ENCODE data around the gene CENPC. TPM values are rescaled to one million over a fixed set of nuclear protein-coding genes. Genes with fewer than 3 reads are reported as not detected.

Gene CENPC, protein sequence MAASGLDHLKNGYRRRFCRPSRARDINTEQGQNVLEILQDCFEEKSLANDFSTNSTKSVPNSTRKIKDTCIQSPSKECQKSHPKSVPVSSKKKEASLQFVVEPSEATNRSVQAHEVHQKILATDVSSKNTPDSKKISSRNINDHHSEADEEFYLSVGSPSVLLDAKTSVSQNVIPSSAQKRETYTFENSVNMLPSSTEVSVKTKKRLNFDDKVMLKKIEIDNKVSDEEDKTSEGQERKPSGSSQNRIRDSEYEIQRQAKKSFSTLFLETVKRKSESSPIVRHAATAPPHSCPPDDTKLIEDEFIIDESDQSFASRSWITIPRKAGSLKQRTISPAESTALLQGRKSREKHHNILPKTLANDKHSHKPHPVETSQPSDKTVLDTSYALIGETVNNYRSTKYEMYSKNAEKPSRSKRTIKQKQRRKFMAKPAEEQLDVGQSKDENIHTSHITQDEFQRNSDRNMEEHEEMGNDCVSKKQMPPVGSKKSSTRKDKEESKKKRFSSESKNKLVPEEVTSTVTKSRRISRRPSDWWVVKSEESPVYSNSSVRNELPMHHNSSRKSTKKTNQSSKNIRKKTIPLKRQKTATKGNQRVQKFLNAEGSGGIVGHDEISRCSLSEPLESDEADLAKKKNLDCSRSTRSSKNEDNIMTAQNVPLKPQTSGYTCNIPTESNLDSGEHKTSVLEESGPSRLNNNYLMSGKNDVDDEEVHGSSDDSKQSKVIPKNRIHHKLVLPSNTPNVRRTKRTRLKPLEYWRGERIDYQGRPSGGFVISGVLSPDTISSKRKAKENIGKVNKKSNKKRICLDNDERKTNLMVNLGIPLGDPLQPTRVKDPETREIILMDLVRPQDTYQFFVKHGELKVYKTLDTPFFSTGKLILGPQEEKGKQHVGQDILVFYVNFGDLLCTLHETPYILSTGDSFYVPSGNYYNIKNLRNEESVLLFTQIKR
- total RNA-seq = 10 to 100 TPM; 23.5 to 24.3 TPM

DNA sequence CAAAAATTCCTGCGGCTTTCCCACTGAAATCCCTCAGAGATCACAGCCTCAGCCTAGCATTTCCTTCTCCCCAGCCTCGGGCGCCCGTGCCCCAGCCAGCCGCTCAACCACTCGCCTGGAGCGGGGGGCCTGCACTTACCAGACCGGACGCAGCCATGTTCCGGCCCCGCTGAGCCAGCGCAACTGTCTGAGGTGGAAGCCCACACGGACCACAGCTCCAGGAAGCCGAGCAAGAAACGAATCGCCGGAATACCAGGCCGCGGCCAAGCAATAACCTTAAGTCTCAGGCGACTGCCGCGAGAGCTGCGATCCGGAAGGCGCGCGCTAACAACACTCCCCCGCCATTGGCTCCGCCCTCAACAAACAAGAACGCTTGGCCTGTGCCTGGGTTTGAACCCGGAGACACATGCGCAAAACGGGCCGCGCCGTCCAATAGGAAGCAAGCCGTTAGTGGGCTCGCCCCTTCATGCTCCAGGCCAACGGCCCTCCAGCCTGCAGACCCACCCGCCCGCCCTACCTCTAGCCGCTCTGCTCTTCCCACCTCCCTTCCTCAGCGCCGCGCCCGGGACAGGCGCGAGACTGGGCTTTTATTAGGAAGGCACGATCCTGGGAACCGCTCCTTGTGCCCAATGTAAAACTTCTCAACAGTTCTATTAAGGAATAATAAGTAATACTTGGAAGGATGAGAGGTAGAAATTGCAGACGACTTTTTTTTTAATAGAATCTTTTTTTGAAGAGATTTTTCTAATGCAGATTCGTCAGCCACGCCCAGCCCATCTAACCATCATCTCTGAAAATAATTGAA lies at the start of gene CENPC:
Gene CENPC, minus strand, starts transcription at position 305 of the 805 bp plus-strand sequence. Its CDS starts 148 bp downstream, at position 157.
- H3K27me3 Mint-ChIP-seq = no peaks in the 10 kb centered on the region
- peaks cover 21% of the 10 kb centered on the region for H3K36me3 Mint-ChIP-seq
- H3K9me3 Mint-ChIP-seq = no peaks in the 10 kb centered on the region
- peak within 1 kb of the TSS; percentile 98 for H3K27ac Mint-ChIP-seq
- H3K4me1 Mint-ChIP-seq = peaks cover 33% of the 10 kb centered on the region
- H3K4me3 Mint-ChIP-seq = peak within 1 kb of the TSS; percentile 99
- peak; percentile 95 for DNase-seq

DNA sequence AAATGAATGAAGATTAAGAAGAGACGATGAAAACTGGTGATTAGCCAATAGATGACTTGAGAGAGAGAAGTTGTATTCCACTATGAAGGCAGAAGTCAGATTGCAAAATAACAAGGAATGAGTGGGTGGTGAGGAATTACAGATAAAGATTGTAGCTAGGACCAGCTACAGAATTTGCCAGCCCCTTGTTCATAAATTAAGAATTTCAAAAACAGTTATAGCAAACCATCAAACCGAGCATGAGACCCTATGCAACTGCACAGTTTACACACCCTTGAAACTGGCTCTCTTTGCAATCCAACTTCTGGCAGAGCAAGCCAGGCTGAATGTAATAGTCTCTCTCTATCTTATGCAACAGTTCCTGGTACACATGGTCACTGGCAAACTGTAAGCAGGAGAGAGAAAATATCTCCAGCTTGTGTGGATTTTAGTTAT lies 48.5 kb upstream of the CENPC start:
- Mint-ChIP-seq H3K9me3 (peaks cover 4% of the 10 kb centered on the region), H3K4me3 (no peak overlapping the region), H3K4me1 (no peaks in the 10 kb centered on the region), H3K27me3 (no peaks in the 10 kb centered on the region), H3K27ac (no peak overlapping the region), H3K36me3 (peaks cover 3% of the 10 kb centered on the region)
- no peak for DNase-seq

DNA sequence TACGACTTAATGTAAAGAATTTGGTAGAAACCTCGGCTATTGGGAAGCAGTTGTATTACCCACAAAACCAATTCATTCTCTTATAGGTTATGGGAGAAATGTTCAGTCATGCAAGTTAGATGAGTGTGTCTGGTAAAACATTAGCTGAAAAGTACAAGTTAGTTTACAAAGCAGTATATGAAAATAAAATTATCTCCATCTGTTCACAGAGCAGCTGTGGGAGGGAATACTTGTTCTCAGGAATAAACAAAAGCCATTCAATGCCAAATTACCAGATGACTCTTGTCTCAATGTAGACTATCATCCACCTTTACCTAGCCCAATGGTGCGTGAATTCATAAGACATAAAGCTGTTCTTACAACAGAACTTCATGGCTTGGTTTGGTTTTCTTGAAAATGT lies 41.9 kb upstream of the CENPC start:
- H3K36me3 Mint-ChIP-seq = peaks cover 2% of the 10 kb centered on the region
- H3K27ac Mint-ChIP-seq = no peak overlapping the region
- H3K4me1 Mint-ChIP-seq = peaks cover 2% of the 10 kb centered on the region
- H3K4me3 Mint-ChIP-seq = no peak overlapping the region
- DNase-seq = no peak
- peaks cover 1% of the 10 kb centered on the region for H3K9me3 Mint-ChIP-seq
- no peaks in the 10 kb centered on the region for H3K27me3 Mint-ChIP-seq

DNA sequence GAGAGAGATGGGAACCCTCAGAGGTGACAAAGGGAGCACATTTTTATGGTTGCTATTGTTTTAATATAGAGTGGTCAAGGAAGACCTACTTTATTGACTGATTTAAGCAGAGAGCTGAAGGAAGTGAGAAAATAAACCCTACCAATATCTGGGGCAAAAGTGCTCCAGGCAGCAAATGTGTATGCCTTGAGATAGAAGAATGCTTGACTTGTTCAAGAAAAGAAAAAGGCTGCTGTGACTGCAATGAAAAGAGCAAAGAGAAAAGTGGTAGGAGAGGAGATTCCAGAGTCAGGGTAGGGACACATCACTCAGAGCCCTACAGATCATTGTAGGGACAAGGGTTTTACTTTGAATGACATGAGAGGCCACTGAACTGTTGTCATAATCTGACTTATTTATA lies 39.2 kb upstream of the CENPC start:
- Mint-ChIP-seq H3K27me3 (no peaks in the 10 kb centered on the region), H3K36me3 (peaks cover 10% of the 10 kb centered on the region), H3K9me3 (peaks cover 2% of the 10 kb centered on the region), H3K4me1 (peaks cover 20% of the 10 kb centered on the region), H3K27ac (no peak overlapping the region), H3K4me3 (no peak overlapping the region)
- no peak for DNase-seq

DNA sequence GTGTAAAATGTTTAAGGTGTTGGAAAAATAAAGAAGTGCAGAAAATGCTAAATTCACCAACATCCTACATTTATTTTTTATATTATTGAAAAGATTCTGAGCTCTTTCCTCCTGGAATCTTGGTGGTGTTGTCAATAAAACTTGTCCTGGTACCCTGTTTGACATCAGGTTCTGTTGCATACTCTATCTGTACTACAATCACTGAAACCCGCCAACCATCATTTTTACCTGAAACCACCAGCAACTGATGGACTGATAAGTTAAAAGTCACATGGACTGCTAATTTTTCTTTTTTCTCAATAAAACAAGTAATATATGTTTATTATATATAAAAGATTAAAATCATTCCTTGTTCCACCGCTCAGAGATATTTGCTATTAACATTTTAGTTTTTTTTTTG lies 36.6 kb upstream of the CENPC start:
- DNase-seq = no peak
- no peak overlapping the region for H3K27ac Mint-ChIP-seq
- peaks cover 29% of the 10 kb centered on the region for H3K4me1 Mint-ChIP-seq
- peaks cover 20% of the 10 kb centered on the region for H3K36me3 Mint-ChIP-seq
- peaks cover 8% of the 10 kb centered on the region for H3K9me3 Mint-ChIP-seq
- H3K27me3 Mint-ChIP-seq = no peaks in the 10 kb centered on the region
- no peak overlapping the region for H3K4me3 Mint-ChIP-seq

DNA sequence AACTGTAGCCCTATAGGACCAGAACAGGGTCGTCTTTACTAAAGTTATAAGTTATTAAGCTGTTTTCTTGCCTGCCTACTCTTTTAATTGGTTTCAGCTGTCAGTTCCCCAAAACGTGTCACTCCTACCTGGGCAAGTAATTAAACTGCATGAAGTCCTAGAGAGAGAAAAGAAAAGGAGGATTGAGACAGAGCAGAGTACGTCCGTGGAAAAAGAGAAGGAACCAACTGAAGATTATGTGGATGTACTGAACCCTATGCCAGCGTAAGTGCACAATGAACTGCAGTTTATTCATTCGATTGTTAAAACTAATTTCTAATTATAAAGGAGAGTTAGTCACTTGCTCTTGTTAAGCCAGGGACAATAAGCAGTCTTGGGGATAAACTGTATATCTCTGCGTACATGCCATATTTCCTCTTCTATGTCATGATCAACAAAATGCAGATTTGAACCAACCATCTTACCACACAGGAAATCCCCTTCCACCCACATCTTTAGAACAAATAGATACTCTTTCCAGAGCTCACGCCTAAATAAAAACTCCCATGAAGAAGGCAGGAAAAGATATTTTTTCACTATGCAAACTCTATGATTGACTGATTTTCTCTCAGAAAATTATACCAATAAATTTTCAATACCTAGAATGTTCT lies 36.0 kb upstream of the CENPC start:
- Mint-ChIP-seq H3K4me3 (peak overlapping the region; percentile 20), H3K9me3 (peaks cover 8% of the 10 kb centered on the region), H3K36me3 (peaks cover 20% of the 10 kb centered on the region), H3K27me3 (no peaks in the 10 kb centered on the region), H3K27ac (peak overlapping the region; percentile 89), H3K4me1 (peaks cover 29% of the 10 kb centered on the region)
- DNase-seq = no peak

DNA sequence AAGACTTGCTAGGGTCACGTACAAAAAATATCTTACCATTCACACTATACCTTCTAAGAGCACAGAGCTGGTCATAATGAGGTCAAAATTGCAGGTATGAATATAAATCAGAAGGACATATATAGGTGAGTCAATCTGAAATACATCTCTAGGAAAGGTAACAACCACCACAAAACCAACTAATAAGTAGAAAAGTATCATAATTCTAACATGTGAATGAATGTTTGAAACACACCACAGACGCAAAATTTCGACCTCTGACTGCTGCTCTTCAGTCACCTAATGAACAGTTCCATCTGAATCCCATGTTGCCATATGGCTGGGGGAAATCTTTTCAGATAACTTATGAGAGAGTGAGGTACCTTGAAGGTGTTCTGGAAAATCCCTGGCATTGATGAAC lies 35.3 kb upstream of the CENPC start:
- Mint-ChIP-seq H3K9me3 (peaks cover 8% of the 10 kb centered on the region), H3K27ac (peak overlapping the region; percentile 89), H3K27me3 (no peaks in the 10 kb centered on the region), H3K4me1 (peaks cover 34% of the 10 kb centered on the region), H3K4me3 (peak overlapping the region; percentile 37), H3K36me3 (peaks cover 23% of the 10 kb centered on the region)
- peak; percentile 12 for DNase-seq

DNA sequence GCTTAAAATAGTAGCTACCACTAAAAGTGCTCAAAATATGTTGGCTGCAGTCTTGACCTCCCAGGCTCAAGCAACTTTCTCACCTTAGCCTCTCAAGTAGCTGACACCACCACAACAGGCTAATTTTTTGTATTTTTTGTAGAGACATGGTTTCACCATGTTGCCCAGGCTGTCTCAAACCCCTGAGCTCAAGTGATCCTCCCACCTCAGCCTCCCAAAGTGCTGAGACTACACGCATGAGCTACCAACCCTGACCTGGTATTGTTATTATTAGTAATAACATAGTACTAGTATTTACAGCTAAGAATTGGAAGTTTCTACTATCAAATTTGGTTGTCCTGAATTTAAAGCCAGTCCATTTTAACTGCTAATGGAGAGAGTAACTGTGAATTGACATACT lies 31.2 kb upstream of the CENPC start:
- Mint-ChIP-seq H3K36me3 (peaks cover 21% of the 10 kb centered on the region), H3K4me3 (no peak overlapping the region), H3K27ac (peak overlapping the region; percentile 44), H3K9me3 (peaks cover 8% of the 10 kb centered on the region), H3K27me3 (no peaks in the 10 kb centered on the region), H3K4me1 (peaks cover 42% of the 10 kb centered on the region)
- DNase-seq = no peak

DNA sequence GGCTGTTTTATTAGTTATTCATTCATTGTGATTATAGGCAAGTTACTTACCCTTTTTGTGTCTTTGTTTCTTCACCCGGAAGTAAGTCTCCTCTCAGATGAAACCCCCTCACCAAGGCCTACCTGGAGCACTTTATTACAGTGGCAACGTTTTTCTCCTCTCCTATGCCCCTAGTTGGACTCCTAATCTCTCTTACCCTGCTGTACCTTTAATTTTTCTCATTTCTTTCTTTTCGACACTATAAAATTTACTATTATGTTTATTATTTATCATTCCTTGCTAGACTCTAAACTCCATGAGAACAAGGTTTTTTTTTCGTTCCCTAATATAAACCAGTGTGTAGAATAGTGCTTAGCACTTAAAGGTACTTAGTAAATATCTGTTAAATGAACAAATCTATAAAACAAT lies 30.8 kb upstream of the CENPC start:
- peaks cover 37% of the 10 kb centered on the region for H3K4me1 Mint-ChIP-seq
- peak overlapping the region; percentile 66 for H3K4me3 Mint-ChIP-seq
- no peaks in the 10 kb centered on the region for H3K27me3 Mint-ChIP-seq
- H3K36me3 Mint-ChIP-seq = peaks cover 19% of the 10 kb centered on the region
- no peak for DNase-seq
- peak overlapping the region; percentile 70 for H3K27ac Mint-ChIP-seq
- H3K9me3 Mint-ChIP-seq = peaks cover 8% of the 10 kb centered on the region

DNA sequence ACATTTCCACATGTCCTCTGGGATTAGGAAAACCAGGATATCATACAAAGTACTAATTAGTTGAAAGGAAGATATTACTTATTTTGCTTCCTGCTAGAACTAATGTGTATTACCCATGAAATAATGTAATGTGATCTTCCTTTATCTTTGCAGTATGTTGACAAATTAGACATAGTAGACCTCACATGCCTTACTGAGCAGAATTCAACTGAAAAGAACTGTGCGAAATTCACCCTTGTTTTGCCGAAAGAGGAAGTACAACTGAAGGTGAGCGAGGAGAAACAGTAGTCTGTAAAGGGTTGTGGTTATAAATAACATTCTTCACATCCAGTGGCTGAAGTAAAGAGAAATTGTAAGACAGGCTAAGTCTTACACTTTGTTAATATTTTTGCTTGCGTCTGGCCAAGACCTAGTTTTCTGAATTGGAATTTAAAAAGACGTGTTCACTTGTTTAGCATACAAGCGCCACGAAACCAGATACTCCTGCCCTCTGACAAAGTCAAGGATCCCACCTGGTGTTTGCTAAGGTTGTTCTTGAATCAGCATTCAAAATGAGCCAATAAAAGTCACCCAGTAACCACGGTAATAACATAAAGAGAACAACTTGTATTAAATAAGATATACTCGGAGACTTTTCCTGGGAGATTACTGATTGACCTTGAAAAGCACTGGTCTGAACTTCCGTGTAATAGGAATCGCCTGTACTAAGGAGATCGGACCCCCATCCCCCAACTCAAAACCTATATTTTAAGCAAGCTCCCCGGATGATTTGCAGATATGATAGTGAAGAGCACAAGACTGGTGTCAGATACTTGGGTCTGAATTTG lies 30.1 kb upstream of the CENPC start:
- H3K4me3 Mint-ChIP-seq = peak overlapping the region; percentile 66
- H3K36me3 Mint-ChIP-seq = peaks cover 14% of the 10 kb centered on the region
- H3K4me1 Mint-ChIP-seq = peaks cover 31% of the 10 kb centered on the region

DNA sequence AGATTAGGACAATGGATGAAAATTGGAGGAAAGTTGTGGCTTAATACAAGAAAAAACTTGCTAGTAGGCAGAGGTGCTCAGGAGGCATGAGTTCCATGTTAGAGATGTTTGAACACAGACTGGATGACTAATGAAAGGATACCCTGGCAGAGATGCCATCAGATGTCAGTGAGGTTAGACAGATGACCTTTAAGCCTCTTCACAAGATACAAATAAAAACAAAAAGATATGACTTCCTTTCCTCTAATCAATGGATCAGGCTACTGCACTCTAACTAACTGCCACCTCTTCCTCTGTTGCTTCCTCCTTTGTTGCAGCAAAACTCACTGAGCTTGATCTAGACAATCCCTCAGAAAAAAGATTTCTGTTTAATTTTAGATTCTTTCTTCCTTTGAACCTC lies 27.9 kb upstream of the CENPC start:
- H3K4me3 Mint-ChIP-seq = no peak overlapping the region
- H3K27me3 Mint-ChIP-seq = no peaks in the 10 kb centered on the region
- H3K36me3 Mint-ChIP-seq = peaks cover 6% of the 10 kb centered on the region
- DNase-seq = no peak
- peaks cover under 1% of the 10 kb centered on the region for H3K9me3 Mint-ChIP-seq
- no peak overlapping the region for H3K27ac Mint-ChIP-seq
- peaks cover 28% of the 10 kb centered on the region for H3K4me1 Mint-ChIP-seq

More for the DNA sequence above, 30.1 kb upstream of the CENPC start:
- DNase-seq = no peak
- Mint-ChIP-seq H3K9me3 (peaks cover 8% of the 10 kb centered on the region), H3K27ac (peak overlapping the region; percentile 70), H3K27me3 (no peaks in the 10 kb centered on the region)

DNA sequence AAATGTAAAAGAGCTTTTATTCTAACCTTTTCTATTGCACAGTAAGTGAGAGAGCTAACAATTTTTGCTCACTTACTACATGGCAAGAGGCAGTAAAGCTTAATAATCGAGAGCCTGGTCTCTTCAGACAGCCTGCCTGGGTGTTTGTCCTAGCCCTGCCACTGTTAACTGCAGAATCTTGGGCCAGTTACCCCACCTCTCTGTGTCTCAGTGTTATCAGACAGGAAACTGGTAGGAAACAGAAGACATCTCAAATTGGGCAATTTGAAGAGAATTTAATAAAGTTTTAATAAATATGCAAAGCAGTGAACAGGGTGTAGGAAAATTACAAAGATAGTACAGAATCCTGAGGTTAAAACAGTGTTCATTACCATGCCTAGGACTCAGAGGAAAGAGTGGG lies 26.7 kb upstream of the CENPC start:
- peaks cover 21% of the 10 kb centered on the region for H3K4me1 Mint-ChIP-seq
- no peaks in the 10 kb centered on the region for H3K9me3 Mint-ChIP-seq
- H3K36me3 Mint-ChIP-seq = peaks cover 3% of the 10 kb centered on the region
- H3K4me3 Mint-ChIP-seq = no peak overlapping the region
- no peaks in the 10 kb centered on the region for H3K27me3 Mint-ChIP-seq
- no peak for DNase-seq
- no peak overlapping the region for H3K27ac Mint-ChIP-seq

DNA sequence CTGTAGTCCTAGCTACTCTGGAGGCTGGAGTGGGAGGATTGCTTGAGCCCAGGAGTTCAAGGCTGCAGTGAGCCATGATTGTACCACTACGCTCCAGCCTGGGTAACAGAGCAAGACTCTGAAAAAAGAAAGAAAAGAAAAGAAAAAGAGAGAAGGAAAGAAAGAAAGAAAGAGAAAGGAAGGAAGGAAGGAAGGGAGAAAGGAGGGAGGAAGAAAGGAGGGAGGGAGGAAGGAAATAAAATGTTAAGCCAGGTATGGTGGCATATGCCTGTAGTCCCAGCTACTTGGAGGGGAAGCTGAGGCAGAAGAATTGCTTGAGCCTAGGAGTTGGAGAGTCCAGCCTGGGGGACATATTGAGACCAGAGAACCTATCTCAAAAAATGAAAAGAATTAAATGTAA lies 25.2 kb upstream of the CENPC start:
- Mint-ChIP-seq H3K4me1 (peaks cover 14% of the 10 kb centered on the region), H3K27ac (peak overlapping the region; percentile 9)
- DNase-seq = no peak

More for the DNA sequence above, 25.2 kb upstream of the CENPC start:
- Mint-ChIP-seq H3K27me3 (no peaks in the 10 kb centered on the region), H3K36me3 (no peaks in the 10 kb centered on the region), H3K9me3 (no peaks in the 10 kb centered on the region), H3K4me3 (no peak overlapping the region)
